Ectodermal cell (in vitro differentiated cells): ENCODE measurements around the gene IQGAP2.

ENCODE experiments used
- H3K27ac ChIP-seq: 2 replicates; pipeline ENCODE4 v1.7.0; 2013; ENCODE audit warnings: mild to moderate bottlenecking, low read depth, low read length; ENCODE audit not compliant: insufficient read depth, poor library complexity, severe bottlenecking
- H3K27me3 ChIP-seq: 2 replicates; pipeline ENCODE4 v1.7.0; 2013; ENCODE audit warnings: mild to moderate bottlenecking, low read length; ENCODE audit not compliant: insufficient read depth, control insufficient read depth, poor library complexity, severe bottlenecking
- H3K36me3 ChIP-seq: one replicate; pipeline ENCODE4 v1.7.0; 2013; ENCODE audit warnings: low read length; ENCODE audit not compliant: control insufficient read depth, insufficient read depth
- H3K4me1 ChIP-seq: one replicate; pipeline ENCODE4 v1.7.0; 2013; ENCODE audit warnings: low read length; ENCODE audit not compliant: control insufficient read depth, insufficient read depth
- H3K4me3 ChIP-seq: 2 replicates; pipeline ENCODE4 v1.7.0; 2013; ENCODE audit warnings: low read depth, low read length, control low read depth; ENCODE audit not compliant: insufficient read depth
- H3K9me3 ChIP-seq: 2 replicates; pipeline ENCODE4 v1.7.0; 2013; ENCODE audit warnings: mild to moderate bottlenecking, low read length, moderate library complexity; ENCODE audit not compliant: control insufficient read depth
- WGBS, 2 experiments: methylation state at CpG; one replicate each; pipeline ENCODE4 v1.1.7; 2013; ENCODE audit warnings: missing lambda C conversion rate in 2 of 2; 5-methylcytosine and 5-hydroxymethylcytosine counted together

IQGAP2 gene

DNA sequence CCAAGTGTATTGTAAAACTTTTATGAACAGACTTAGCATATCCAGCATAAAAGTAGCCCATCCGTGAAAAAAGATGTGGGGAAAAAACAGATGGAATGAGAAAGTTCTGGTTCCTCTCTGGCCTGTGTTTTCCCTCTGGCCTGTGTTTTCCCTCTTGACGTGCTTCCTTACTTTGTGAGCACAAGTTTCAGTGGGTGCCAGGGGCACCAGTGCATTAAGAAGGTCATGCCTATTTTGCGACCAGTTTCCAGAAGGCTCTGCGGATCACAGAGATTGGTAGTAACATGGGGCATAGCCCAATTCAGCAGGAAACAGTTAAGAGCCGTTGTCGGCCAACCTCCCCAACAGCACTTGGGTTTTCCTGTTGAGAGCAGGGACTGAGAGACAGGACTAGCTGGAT lies 43.7 kb downstream of the IQGAP2 start:
- Histone ChIP-seq H3K4me3 (no peak overlapping the region), H3K9me3 (no peaks in the 10 kb centered on the region), H3K27ac (no peak overlapping the region), H3K36me3 (no peaks in the 10 kb centered on the region), H3K27me3 (no peaks in the 10 kb centered on the region), H3K4me1 (no peaks in the 10 kb centered on the region)
- 93 to 95% methylated on average over 6 of the region's 6 CpGs for WGBS, 2 experiments

DNA sequence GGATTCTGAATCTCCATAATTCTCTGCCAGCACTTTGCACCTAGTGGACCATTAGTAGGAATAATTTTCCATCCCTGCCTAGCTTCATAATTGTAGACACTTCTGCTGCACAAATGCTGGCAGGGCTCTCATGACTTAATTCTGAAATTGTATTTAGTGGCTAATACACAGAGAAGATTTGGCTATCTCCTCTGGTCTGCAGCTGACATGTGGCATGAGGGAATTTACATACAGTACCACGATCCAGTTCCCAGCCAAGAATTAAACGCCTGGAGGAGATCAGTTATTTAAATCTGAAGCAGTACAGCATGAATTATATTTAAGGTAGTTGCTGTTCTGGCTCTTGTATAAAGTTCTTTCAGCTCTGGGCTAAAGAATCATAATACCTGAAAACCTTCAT lies 46.5 kb downstream of the IQGAP2 start:
- Histone ChIP-seq H3K4me1 (no peaks in the 10 kb centered on the region), H3K36me3 (no peaks in the 10 kb centered on the region), H3K9me3 (no peaks in the 10 kb centered on the region), H3K4me3 (no peak overlapping the region), H3K27ac (no peak overlapping the region), H3K27me3 (no peaks in the 10 kb centered on the region)
- 97 to 100% methylated on average over 2 of the region's 2 CpGs for WGBS, 2 experiments

DNA sequence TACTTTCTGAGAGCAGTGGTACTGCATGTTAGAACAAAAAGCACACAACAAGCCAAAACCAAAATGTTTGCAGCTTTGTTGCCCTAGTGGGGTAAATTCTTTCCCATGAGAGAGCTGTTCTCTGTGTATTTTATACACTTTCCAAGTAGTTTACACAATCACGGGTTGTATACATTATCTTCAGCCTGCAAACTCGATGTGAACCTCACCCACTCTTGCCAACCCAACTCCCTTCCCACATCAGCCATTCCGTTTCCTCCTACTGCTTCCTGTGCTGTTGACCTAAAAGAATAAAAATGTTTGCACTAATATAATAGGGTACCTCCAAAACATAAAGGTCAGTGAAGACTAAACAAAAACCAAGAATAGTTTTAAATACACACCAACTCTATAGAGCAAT lies 47.0 kb downstream of the IQGAP2 start:
- WGBS, 2 experiments = 90 to 98% methylated on average over 3 of the region's 3 CpGs
- Histone ChIP-seq H3K4me1 (no peaks in the 10 kb centered on the region), H3K27ac (no peak overlapping the region), H3K9me3 (no peaks in the 10 kb centered on the region), H3K27me3 (no peaks in the 10 kb centered on the region), H3K4me3 (no peak overlapping the region), H3K36me3 (no peaks in the 10 kb centered on the region)

DNA sequence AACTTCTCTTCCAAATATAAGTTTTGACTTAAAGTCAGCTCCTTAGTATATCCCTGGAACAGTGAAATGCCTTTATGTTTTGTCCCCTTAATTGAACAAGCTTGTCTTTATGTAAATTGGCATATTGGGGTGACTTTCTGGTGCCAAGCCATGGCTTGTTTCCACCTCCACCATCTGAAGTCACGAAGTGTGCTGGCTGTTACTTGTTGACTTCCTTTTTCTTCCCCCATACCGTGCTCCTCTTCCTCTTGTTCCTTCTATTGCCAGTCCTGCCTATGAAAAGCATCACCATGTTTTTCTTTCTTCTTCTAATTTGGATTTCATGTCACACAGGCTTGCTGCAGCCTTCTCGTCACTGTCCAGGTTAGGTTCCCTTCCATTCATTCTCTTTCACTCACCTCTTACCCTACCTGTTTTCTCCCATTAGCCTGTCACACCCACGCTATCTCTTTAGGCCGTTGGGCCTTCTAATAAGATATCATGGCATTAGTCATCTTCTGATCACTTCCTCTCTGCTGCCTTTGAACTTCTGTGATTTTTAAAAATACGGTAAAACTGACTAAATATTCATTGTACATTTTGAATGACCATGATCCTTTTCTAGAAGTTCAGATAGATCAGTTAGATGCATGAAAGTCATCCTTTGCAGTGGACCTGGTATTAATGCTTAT lies 48.1 kb downstream of the IQGAP2 start:
- H3K27me3 ChIP-seq = no peaks in the 10 kb centered on the region
- 91 to 93% methylated on average over 6 of the region's 6 CpGs for whole genome bisulfite sequencing, 2 experiments
- no peak overlapping the region for H3K27ac ChIP-seq
- no peaks in the 10 kb centered on the region for H3K4me1 ChIP-seq
- H3K9me3 ChIP-seq = no peaks in the 10 kb centered on the region
- no peak overlapping the region for H3K4me3 ChIP-seq
- no peaks in the 10 kb centered on the region for H3K36me3 ChIP-seq

- Histone ChIP-seq H3K4me1 (no peaks in the 10 kb centered on the region), H3K36me3 (no peaks in the 10 kb centered on the region), H3K27me3 (no peaks in the 10 kb centered on the region), H3K4me3 (no peak overlapping the region), H3K27ac (no peak overlapping the region), H3K9me3 (no peaks in the 10 kb centered on the region)
- 85 to 94% methylated on average over 4 of the region's 4 CpGs for WGBS, 2 experiments
These were observed 52.5 kb downstream of the IQGAP2 start for GRCh38 chr5:76455531-76456133.

DNA sequence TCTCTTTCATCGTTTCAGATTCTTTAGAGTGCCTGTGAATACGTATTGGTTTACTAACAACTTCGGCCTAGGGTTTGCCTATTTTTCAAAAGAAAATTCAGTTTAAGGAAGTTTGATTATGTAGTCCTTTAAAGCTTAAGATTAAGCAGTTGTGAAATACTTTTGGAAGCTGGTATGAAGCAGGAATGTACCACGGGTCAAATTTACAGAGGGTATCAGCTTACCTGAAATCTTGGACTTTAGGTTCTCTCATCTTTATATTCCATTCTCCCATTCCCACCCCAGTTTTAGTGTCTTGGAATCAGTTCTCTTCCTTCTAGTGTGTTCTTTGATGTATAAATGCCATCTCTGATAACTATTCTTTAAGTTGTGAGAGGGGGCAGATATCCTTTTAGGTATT lies 53.2 kb downstream of the IQGAP2 start:
- Histone ChIP-seq H3K27ac (no peak overlapping the region), H3K9me3 (no peaks in the 10 kb centered on the region), H3K27me3 (no peaks in the 10 kb centered on the region), H3K4me1 (no peaks in the 10 kb centered on the region), H3K4me3 (no peak overlapping the region), H3K36me3 (no peaks in the 10 kb centered on the region)
- 94 to 97% methylated on average over 4 of the region's 4 CpGs for WGBS, 2 experiments

DNA sequence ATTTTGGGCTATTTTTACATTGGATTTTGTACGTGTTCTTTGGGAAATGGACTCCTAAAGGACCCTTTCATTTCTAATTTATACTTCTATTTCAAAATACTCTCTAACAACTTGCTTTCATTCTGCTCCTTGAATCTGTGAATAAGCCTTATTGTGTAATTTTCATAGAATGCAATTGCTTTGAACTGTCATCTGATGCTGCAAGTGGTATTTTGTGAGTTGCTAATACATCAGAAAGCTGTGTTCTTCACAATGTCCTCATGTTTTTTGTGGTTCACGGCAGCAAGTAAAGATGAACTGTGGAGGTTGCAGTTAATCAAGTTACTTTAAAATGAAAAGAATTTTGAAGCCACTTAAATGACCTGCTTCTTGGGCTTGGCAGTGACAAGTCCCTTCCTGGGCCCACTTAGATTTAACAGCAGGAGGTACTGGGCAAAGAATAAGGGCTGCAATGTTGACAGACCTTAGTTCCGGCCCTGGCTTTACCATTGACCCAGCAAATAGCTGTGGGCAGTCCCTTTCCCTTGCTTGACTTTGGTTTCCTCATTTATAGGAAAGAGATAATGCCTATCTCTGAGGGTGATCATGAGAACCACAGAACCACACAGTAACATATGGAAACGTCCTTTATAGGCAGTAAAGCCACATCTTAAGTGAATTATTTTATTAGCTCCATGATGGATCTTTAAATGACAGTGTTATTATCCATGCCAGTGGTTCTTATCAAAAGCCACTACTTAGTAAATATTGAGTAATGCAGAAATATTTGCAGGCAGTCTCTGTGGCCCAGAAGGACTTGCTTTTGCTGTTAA lies 54.8 kb downstream of the IQGAP2 start:
- Histone ChIP-seq H3K27ac (no peak overlapping the region), H3K27me3 (no peaks in the 10 kb centered on the region), H3K9me3 (no peaks in the 10 kb centered on the region), H3K4me3 (no peak overlapping the region), H3K36me3 (no peaks in the 10 kb centered on the region), H3K4me1 (no peaks in the 10 kb centered on the region)
- WGBS, 2 experiments = 79 to 87% methylated on average over 2 to 3 of the region's 4 CpGs

- no peaks in the 10 kb centered on the region for H3K36me3 ChIP-seq
- no peak overlapping the region for H3K27ac ChIP-seq
- no peaks in the 10 kb centered on the region for H3K4me1 ChIP-seq
- H3K4me3 ChIP-seq = no peak overlapping the region
- WGBS, 2 experiments = 100% methylated on average over 1 of the region's 1 CpG; no CpG with 5 or more reads in 1 of the 2 experiments
- H3K27me3 ChIP-seq = no peaks in the 10 kb centered on the region
- no peaks in the 10 kb centered on the region for H3K9me3 ChIP-seq
These were observed 55.4 kb downstream of the IQGAP2 start for GRCh38 chr5:76458486-76458830.

- H3K27me3 ChIP-seq = no peaks in the 10 kb centered on the region
- H3K36me3 ChIP-seq = no peaks in the 10 kb centered on the region
- H3K9me3 ChIP-seq = no peaks in the 10 kb centered on the region
- 95 to 97% methylated on average over 3 of the region's 3 CpGs for whole genome bisulfite sequencing, 2 experiments
- no peak overlapping the region for H3K27ac ChIP-seq
- H3K4me1 ChIP-seq = no peaks in the 10 kb centered on the region
- H3K4me3 ChIP-seq = no peak overlapping the region
These were observed 57.0 kb downstream of the IQGAP2 start for GRCh38 chr5:76460104-76460503.

GRCh38 chr5:76462097-76462667 lies 59.1 kb downstream of the IQGAP2 start:
- WGBS, 2 experiments = 91 to 95% methylated on average over 7 of the region's 7 CpGs
- no peaks in the 10 kb centered on the region for H3K4me1 ChIP-seq
- H3K27ac ChIP-seq = no peak overlapping the region
- H3K9me3 ChIP-seq = no peaks in the 10 kb centered on the region
- no peaks in the 10 kb centered on the region for H3K27me3 ChIP-seq
- no peak overlapping the region for H3K4me3 ChIP-seq
- no peaks in the 10 kb centered on the region for H3K36me3 ChIP-seq
